Measurements from ENCODE around the gene PCARE.

The PCARE gene

DNA sequence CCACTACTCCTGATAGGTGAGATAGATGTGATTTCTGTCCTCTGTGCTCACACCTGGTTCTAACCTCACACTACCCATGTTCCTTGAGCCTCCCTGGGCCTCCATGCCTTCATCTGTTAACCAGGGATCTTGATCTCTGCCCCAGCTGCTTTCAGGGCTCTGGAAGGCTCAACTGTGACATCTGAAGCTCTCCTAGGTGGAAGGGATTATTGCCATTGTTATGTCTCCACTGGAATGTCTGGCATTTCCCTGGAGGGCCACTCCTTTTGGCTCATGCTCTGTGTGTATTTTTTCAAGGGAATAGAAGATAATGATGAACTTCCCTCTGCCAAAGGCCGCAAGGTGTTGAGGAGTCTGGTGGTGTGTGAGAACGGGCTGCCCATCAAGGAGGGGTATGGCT, 41.2 kb downstream of the PCARE start:
- no peak overlapping the region for H3K4me3 ChIP-seq (replicated peaks; ENCODE audit: low read depth, low read length)
- DNase-seq (ENCODE audit: extremely low read depth, low read depth) = no peak
- no peak for TF ChIP-seq CTCF (IDR thresholded peaks at IDR 0.05; ENCODE audit: low read depth, low read length, missing control alignments)

GRCh38 chr2:29032189-29032588, 42.1 kb downstream of the PCARE start:
- H3K4me3 ChIP-seq (replicated peaks; ENCODE audit: low read depth, low read length) = no peak overlapping the region
- no peak for TF ChIP-seq CTCF (IDR thresholded peaks at IDR 0.05; ENCODE audit: low read depth, low read length, missing control alignments)
- no peak for DNase-seq (ENCODE audit: extremely low read depth, low read depth)

DNA sequence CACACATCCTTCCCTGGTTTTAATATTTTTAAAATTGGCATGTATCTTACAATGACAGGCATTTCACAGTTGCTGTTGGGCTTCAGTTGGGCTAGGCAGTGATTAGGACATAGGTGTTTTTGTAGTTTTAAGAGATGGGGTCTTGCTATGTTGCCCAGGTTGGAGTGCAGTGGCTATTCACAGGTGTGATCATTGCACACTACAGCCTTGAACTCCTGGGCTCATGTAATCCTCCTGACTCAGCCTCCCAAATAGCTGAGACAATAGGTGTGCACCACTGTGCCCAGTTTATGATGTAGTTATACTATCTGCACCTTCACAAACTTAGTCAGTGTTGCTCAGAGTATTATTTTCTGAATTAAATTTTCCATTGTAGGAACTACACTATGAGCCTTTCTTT, 43.3 kb downstream of the PCARE start:
- no peak overlapping the region for H3K4me3 ChIP-seq (replicated peaks; ENCODE audit: low read depth, low read length)
- TF ChIP-seq CTCF (IDR thresholded peaks at IDR 0.05; ENCODE audit: low read depth, low read length, missing control alignments) = no peak
- DNase-seq (ENCODE audit: extremely low read depth, low read depth) = no peak

- no peak overlapping the region for H3K4me3 ChIP-seq (replicated peaks; ENCODE audit: low read depth, low read length)
- no peak for DNase-seq (ENCODE audit: extremely low read depth, low read depth)
- no peak for TF ChIP-seq CTCF (IDR thresholded peaks at IDR 0.05; ENCODE audit: low read depth, low read length, missing control alignments)
Observed at GRCh38 chr2:29025711-29026110, 48.6 kb downstream of the PCARE start.

DNA sequence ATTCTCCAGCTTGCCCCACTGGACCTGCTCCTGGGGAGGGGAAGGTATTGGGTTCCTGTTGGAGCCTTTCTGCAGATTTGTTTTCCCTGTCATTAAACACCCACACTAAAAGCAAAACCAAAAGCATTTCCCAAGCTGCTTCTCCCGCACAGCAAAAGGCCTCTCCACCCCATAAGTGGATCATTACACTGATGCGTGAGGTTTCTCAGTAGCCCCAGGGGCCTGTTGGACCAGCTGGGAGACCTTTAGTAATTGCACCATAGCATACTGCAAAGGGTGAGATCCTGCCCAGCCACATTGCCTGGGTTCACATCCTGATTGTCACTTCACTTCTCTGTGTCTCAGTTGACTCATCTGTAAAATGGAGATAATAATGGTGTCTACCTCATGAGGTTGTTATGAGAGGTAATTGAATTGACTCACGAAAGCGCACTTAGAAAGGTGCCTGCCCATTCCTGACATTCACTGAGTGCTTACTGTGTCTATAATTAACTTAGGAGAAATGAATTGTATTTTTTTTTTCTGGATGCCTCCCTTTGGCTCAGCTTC, 49.4 kb downstream of the PCARE start:
- no peak for TF ChIP-seq CTCF (IDR thresholded peaks at IDR 0.05; ENCODE audit: low read depth, low read length, missing control alignments)
- DNase-seq (ENCODE audit: extremely low read depth, low read depth) = no peak

DNA sequence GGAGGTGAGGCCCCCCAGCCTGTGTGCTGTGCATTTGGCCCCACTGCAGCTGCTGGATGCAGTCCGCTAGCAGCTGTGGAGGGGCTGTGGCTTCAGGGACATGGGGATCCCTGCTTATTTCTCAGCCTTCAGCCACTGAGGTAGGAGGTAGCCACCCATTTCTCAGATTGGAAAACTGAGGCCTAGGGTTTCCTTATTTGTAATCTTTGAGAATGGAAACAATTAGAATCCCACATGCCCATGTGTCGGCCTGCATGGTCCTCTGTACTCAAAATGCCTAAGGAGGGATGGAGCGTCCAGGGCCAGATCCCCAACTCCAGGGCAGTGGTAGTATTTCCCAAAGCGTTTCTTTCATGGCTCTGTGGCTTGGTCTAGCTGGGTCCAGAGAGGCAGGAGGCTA, 51.1 kb downstream of the PCARE start:
- H3K4me3 ChIP-seq (replicated peaks; ENCODE audit: low read depth, low read length) = no peak overlapping the region
- TF ChIP-seq CTCF (IDR thresholded peaks at IDR 0.05; ENCODE audit: low read depth, low read length, missing control alignments) = no peak

More for the DNA sequence above, 49.4 kb downstream of the PCARE start:
- H3K4me3 ChIP-seq (replicated peaks; ENCODE audit: low read depth, low read length) = no peak overlapping the region

GRCh38 chr2:29022679-29023078, 51.6 kb downstream of the PCARE start:
- H3K4me3 ChIP-seq (replicated peaks; ENCODE audit: low read depth, low read length) = no peak overlapping the region
- TF ChIP-seq CTCF (IDR thresholded peaks at IDR 0.05; ENCODE audit: low read depth, low read length, missing control alignments) = no peak
- DNase-seq (ENCODE audit: extremely low read depth, low read depth) = no peak

More for the DNA sequence above, 51.1 kb downstream of the PCARE start:
- DNase-seq (ENCODE audit: extremely low read depth, low read depth) = no peak
